Measurements from ENCODE around the gene COQ5. TPM values are rescaled to one million over a fixed set of nuclear protein-coding genes. Genes with fewer than 3 reads are reported as not detected.

COQ5 gene
- total RNA-seq, 1 donor from 2014 or later: 16.2 TPM

- no peak for DNase-seq (ENCODE audit: low spot score)
- Mint-ChIP-seq H3K36me3 (ENCODE audit: low read depth) (peaks cover 3% of the 10 kb centered on the region), H3K4me3 (ENCODE audit: unreplicated experiment) (no peak overlapping the region), H3K27ac (ENCODE audit: unreplicated experiment) (no peak overlapping the region), H3K27me3 (ENCODE audit: low read depth) (no peaks in the 10 kb centered on the region), H3K9me3 (ENCODE audit: low read depth) (no peaks in the 10 kb centered on the region), H3K4me1 (ENCODE audit: low read depth) (peaks cover 8% of the 10 kb centered on the region)
- no peak for TF ChIP-seq CTCF (IDR thresholded peaks at IDR 0.05)
Measured at GRCh38 chr12:120480211-120480610, 48.7 kb downstream of the COQ5 start.

GRCh38 chr12:120479458-120479857, 49.5 kb downstream of the COQ5 start:
- H3K36me3 Mint-ChIP-seq (ENCODE audit: low read depth): peaks cover 3% of the 10 kb centered on the region
- DNase-seq (ENCODE audit: low spot score): no peak
- no peak for TF ChIP-seq CTCF (IDR thresholded peaks at IDR 0.05)
- no peak overlapping the region for H3K4me3 Mint-ChIP-seq (ENCODE audit: unreplicated experiment)
- no peaks in the 10 kb centered on the region for H3K9me3 Mint-ChIP-seq (ENCODE audit: low read depth)
- no peak overlapping the region for H3K27ac Mint-ChIP-seq (ENCODE audit: unreplicated experiment)
- H3K27me3 Mint-ChIP-seq (ENCODE audit: low read depth): no peaks in the 10 kb centered on the region
- H3K4me1 Mint-ChIP-seq (ENCODE audit: low read depth): peaks cover 15% of the 10 kb centered on the region

- peaks cover 35% of the 10 kb centered on the region for H3K4me1 Mint-ChIP-seq (ENCODE audit: low read depth)
- H3K36me3 Mint-ChIP-seq (ENCODE audit: low read depth): no peaks in the 10 kb centered on the region
- no peak for DNase-seq (ENCODE audit: low spot score)
- H3K9me3 Mint-ChIP-seq (ENCODE audit: low read depth): no peaks in the 10 kb centered on the region
- H3K27me3 Mint-ChIP-seq (ENCODE audit: low read depth): no peaks in the 10 kb centered on the region
- no peak overlapping the region for H3K4me3 Mint-ChIP-seq (ENCODE audit: unreplicated experiment)
- TF ChIP-seq CTCF (IDR thresholded peaks at IDR 0.05): no peak
- H3K27ac Mint-ChIP-seq (ENCODE audit: unreplicated experiment): peak overlapping the region; percentile 41
Measured at GRCh38 chr12:120475643-120476042, 53.3 kb downstream of the COQ5 start.

- Mint-ChIP-seq H3K27me3 (ENCODE audit: low read depth) (no peaks in the 10 kb centered on the region), H3K4me1 (ENCODE audit: low read depth) (peaks cover 42% of the 10 kb centered on the region), H3K4me3 (ENCODE audit: unreplicated experiment) (peak overlapping the region; percentile 44), H3K36me3 (ENCODE audit: low read depth) (no peaks in the 10 kb centered on the region), H3K9me3 (ENCODE audit: low read depth) (no peaks in the 10 kb centered on the region), H3K27ac (ENCODE audit: unreplicated experiment) (peak overlapping the region; percentile 83)
- TF ChIP-seq CTCF (IDR thresholded peaks at IDR 0.05): no peak
- DNase-seq (ENCODE audit: low spot score): no peak
Measured at GRCh38 chr12:120474616-120474960, 54.4 kb downstream of the COQ5 start.

- no peaks in the 10 kb centered on the region for H3K27me3 Mint-ChIP-seq (ENCODE audit: low read depth)
- TF ChIP-seq CTCF (IDR thresholded peaks at IDR 0.05): no peak
- peak overlapping the region; percentile 44 for H3K4me3 Mint-ChIP-seq (ENCODE audit: unreplicated experiment)
- DNase-seq (ENCODE audit: low spot score): no peak
- H3K4me1 Mint-ChIP-seq (ENCODE audit: low read depth): peaks cover 42% of the 10 kb centered on the region
- H3K9me3 Mint-ChIP-seq (ENCODE audit: low read depth): no peaks in the 10 kb centered on the region
- no peaks in the 10 kb centered on the region for H3K36me3 Mint-ChIP-seq (ENCODE audit: low read depth)
- peak overlapping the region; percentile 83 for H3K27ac Mint-ChIP-seq (ENCODE audit: unreplicated experiment)
Measured at GRCh38 chr12:120473807-120474615, 54.9 kb downstream of the COQ5 start.
